Measurements from ENCODE around the gene ARID3A. TPM values are rescaled to one million over a fixed set of nuclear protein-coding genes. Genes with fewer than 3 reads are reported as not detected.
A peak's percentile ranks its signal among the peaks of the same experiment; 100 is the strongest.

The ARID3A gene
- total and polyA plus RNA-seq, 2 of the 13 experiments (the other 11 are each of a cell fraction or from before 2014, with no cell fraction given) = 71.3 to 77.9 TPM

DNA sequence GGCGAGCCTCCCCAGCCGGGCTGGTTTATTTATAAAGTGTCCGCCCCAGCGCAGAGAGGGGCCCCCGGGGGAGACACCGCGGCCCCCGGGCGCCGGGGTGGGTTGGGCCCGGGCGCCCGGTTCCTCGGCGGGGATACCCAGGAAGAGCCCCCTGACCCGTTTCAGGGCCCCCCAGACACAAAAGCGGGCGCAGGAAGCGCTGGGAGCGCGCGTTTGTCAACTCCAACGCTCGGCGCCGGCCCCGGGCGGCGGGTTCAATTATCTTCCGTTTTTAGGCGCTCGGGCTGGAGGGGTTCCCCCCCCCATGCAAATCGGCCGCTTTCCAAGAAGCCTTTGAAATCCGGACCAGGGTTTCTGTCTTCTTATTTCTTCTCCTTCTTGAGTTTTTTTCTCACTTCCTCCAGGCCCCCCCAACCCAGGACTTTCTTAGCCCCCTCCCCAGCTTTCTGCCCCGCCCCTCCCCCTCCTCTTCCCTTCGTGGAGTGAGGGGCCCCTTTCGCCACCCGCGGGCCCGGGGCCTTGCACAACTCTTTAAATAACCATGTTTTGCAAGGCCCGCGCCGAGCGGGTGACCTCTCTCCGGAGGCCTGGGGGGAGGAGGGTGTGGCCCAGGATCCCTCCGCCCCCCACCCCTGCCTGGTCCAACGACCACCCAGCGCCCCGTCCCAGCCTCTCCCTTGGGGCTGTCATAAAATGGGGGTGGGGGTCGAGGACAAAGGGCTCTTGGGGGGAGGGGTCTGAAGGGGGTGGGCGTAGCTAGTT, 935 bp downstream of the ARID3A start (continued):
- TF ChIP-seq TBX2 (CRISPR knock-in tag; IDR thresholded peaks at IDR 0.05; ENCODE audit: borderline replicate concordance) (no peak; the same call in 1 of the 2 replicates), ATM (IDR thresholded peaks at IDR 0.05; ENCODE audit: borderline replicate concordance) (no peak), YY1 (IDR thresholded peaks at IDR 0.05; ENCODE audit: insufficient read depth, insufficient replicate concordance, low read depth, low read length) (no peak), SNRNP70 (IDR thresholded peaks at IDR 0.05; ENCODE audit: low read depth, low read length) (no peak), KAT8 (CRISPR knock-in tag; IDR thresholded peaks at IDR 0.05) (no peak), SNAI1 (CRISPR knock-in tag; IDR thresholded peaks at IDR 0.05; ENCODE audit: borderline replicate concordance) (no peak), FOXM1 (CRISPR knock-in tag; IDR thresholded peaks at IDR 0.05) (no peak), NR2F2 (IDR thresholded peaks at IDR 0.05; ENCODE audit: borderline replicate concordance, low read depth) (peak; percentile 66; the same call in 1 of the 2 replicates)
- TF ChIP-seq, protein P1, sequence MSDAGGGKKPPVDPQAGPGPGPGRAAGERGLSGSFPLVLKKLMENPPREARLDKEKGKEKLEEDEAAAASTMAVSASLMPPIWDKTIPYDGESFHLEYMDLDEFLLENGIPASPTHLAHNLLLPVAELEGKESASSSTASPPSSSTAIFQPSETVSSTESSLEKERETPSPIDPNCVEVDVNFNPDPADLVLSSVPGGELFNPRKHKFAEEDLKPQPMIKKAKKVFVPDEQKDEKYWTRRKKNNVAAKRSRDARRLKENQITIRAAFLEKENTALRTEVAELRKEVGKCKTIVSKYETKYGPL (CRISPR knock-in tag; IDR thresholded peaks at IDR 0.05) = no peak
- TF ChIP-seq, protein P2, sequence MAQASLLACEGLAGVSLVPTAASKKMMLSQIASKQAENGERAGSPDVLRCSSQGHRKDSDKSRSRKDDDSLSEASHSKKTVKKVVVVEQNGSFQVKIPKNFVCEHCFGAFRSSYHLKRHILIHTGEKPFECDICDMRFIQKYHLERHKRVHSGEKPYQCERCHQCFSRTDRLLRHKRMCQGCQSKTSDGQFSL (CRISPR knock-in tag; IDR thresholded peaks at IDR 0.05) = no peak; the same call in 1 of the 2 replicates
- TF ChIP-seq, protein P3, sequence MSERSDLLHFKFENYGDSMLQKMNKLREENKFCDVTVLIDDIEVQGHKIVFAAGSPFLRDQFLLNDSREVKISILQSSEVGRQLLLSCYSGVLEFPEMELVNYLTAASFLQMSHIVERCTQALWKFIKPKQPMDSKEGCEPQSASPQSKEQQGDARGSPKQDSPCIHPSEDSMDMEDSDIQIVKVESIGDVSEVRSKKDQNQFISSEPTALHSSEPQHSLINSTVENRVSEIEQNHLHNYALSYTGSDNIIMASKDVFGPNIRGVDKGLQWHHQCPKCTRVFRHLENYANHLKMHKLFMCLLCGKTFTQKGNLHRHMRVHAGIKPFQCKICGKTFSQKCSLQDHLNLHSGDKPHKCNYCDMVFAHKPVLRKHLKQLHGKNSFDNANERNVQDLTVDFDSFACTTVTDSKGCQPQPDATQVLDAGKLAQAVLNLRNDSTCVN (CRISPR knock-in tag; IDR thresholded peaks at IDR 0.05; ENCODE audit: borderline replicate concordance) = no peak
- TF ChIP-seq, protein P4, sequence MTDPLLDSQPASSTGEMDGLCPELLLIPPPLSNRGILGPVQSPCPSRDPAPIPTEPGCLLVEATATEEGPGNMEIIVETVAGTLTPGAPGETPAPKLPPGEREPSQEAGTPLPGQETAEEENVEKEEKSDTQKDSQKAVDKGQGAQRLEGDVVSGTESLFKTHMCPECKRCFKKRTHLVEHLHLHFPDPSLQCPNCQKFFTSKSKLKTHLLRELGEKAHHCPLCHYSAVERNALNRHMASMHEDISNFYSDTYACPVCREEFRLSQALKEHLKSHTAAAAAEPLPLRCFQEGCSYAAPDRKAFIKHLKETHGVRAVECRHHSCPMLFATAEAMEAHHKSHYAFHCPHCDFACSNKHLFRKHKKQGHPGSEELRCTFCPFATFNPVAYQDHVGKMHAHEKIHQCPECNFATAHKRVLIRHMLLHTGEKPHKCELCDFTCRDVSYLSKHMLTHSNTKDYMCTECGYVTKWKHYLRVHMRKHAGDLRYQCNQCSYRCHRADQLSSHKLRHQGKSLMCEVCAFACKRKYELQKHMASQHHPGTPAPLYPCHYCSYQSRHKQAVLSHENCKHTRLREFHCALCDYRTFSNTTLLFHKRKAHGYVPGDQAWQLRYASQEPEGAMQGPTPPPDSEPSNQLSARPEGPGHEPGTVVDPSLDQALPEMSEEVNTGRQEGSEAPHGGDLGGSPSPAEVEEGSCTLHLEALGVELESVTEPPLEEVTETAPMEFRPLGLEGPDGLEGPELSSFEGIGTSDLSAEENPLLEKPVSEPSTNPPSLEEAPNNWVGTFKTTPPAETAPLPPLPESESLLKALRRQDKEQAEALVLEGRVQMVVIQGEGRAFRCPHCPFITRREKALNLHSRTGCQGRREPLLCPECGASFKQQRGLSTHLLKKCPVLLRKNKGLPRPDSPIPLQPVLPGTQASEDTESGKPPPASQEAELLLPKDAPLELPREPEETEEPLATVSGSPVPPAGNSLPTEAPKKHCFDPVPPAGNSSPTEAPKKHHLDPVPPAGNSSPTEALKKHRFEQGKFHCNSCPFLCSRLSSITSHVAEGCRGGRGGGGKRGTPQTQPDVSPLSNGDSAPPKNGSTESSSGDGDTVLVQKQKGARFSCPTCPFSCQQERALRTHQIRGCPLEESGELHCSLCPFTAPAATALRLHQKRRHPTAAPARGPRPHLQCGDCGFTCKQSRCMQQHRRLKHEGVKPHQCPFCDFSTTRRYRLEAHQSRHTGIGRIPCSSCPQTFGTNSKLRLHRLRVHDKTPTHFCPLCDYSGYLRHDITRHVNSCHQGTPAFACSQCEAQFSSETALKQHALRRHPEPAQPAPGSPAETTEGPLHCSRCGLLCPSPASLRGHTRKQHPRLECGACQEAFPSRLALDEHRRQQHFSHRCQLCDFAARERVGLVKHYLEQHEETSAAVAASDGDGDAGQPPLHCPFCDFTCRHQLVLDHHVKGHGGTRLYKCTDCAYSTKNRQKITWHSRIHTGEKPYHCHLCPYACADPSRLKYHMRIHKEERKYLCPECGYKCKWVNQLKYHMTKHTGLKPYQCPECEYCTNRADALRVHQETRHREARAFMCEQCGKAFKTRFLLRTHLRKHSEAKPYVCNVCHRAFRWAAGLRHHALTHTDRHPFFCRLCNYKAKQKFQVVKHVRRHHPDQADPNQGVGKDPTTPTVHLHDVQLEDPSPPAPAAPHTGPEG (CRISPR knock-in tag; IDR thresholded peaks at IDR 0.05) = no peak
- TF ChIP-seq, protein P5, sequence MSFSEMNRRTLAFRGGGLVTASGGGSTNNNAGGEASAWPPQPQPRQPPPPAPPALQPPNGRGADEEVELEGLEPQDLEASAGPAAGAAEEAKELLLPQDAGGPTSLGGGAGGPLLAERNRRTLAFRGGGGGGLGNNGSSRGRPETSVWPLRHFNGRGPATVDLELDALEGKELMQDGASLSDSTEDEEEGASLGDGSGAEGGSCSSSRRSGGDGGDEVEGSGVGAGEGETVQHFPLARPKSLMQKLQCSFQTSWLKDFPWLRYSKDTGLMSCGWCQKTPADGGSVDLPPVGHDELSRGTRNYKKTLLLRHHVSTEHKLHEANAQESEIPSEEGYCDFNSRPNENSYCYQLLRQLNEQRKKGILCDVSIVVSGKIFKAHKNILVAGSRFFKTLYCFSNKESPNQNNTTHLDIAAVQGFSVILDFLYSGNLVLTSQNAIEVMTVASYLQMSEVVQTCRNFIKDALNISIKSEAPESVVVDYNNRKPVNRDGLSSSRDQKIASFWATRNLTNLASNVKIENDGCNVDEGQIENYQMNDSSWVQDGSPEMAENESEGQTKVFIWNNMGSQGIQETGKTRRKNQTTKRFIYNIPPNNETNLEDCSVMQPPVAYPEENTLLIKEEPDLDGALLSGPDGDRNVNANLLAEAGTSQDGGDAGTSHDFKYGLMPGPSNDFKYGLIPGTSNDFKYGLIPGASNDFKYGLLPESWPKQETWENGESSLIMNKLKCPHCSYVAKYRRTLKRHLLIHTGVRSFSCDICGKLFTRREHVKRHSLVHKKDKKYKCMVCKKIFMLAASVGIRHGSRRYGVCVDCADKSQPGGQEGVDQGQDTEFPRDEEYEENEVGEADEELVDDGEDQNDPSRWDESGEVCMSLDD (CRISPR knock-in tag; IDR thresholded peaks at IDR 0.05; ENCODE audit: borderline replicate concordance) = peak; percentile 77; the same call in 1 of the 2 replicates
- TF ChIP-seq, protein P6, sequence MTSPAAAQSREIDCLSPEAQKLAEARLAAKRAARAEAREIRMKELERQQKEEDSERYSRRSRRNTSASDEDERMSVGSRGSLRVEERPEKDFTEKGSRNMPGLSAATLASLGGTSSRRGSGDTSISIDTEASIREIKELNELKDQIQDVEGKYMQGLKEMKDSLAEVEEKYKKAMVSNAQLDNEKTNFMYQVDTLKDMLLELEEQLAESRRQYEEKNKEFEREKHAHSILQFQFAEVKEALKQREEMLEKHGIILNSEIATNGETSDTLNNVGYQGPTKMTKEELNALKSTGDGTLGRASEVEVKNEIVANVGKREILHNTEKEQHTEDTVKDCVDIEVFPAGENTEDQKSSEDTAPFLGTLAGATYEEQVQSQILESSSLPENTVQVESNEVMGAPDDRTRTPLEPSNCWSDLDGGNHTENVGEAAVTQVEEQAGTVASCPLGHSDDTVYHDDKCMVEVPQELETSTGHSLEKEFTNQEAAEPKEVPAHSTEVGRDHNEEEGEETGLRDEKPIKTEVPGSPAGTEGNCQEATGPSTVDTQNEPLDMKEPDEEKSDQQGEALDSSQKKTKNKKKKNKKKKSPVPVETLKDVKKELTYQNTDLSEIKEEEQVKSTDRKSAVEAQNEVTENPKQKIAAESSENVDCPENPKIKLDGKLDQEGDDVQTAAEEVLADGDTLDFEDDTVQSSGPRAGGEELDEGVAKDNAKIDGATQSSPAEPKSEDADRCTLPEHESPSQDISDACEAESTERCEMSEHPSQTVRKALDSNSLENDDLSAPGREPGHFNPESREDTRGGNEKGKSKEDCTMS (CRISPR knock-in tag; conservative IDR thresholded peaks at IDR 0.05) = no peak

Data from HepG2 (cell line).